ENCODE measurements around the gene ST6GALNAC1. TPM values are rescaled to one million over a fixed set of nuclear protein-coding genes. Genes with fewer than 3 reads are reported as not detected.
"Not testable (repeated sequence)": the region's sequence is repeated elsewhere in the genome, so short reads cannot be mapped to it uniquely, and the experiment has no call there.

Gene ST6GALNAC1
- total and polyA plus RNA-seq, 4 donors, result 13.9 to 24.9 (median 20.9) TPM

DNA sequence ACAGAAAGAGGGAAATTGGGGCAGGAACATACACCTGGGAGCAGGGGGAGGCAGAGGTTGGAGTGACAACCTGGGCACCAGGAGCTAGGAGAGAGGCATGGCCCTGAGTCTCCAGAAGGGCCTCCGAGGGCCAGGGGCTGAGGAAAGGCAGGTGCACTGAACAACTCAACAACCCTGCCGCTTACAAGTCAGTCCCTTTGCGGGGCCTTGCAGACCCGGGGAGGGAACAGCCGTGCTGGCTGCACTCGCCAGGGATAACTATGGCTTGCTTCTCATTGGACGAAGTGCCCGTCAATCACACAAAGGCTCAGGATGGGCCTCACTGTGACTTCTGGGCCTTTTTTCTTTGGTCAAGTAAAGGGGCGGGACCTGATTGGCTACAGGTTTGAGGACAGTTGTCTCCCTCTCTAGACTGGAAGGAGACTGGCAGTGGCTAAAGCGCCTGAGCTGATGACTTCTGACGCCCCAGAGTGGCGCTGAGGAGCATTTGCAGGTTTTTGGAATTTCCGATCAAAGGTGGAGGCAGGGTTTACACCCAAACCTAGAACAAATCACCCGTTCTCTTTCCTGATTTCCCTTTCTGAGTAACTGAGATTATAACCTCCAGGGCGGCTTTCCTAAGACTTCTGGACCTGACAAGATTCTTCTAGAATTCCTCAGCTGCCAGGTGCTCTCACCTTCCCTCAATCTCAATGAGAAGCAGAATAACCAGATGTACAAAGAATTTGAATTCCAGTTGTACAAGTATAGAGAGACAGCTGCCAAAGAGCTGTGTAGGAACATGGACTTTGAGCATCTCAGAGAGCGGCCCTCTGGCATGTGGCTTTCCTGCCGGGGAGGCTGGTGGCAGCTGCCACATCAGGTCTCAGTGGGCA, 30.3 kb downstream of the ST6GALNAC1 start:
- TF ChIP-seq, protein P1, sequence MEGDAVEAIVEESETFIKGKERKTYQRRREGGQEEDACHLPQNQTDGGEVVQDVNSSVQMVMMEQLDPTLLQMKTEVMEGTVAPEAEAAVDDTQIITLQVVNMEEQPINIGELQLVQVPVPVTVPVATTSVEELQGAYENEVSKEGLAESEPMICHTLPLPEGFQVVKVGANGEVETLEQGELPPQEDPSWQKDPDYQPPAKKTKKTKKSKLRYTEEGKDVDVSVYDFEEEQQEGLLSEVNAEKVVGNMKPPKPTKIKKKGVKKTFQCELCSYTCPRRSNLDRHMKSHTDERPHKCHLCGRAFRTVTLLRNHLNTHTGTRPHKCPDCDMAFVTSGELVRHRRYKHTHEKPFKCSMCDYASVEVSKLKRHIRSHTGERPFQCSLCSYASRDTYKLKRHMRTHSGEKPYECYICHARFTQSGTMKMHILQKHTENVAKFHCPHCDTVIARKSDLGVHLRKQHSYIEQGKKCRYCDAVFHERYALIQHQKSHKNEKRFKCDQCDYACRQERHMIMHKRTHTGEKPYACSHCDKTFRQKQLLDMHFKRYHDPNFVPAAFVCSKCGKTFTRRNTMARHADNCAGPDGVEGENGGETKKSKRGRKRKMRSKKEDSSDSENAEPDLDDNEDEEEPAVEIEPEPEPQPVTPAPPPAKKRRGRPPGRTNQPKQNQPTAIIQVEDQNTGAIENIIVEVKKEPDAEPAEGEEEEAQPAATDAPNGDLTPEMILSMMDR (IDR thresholded peaks at IDR 0.05; ENCODE audit: control extremely low read depth, extremely low read depth), result no peak
- Histone ChIP-seq H3K36me3 (ENCODE audit: control insufficient read depth in 4 of 4, insufficient read depth in 4 of 4, low read length in 4 of 4) (no peaks in the 10 kb centered on the region), H3K4me3 (no peak overlapping the region), H3K9me3 (ENCODE audit: control insufficient read depth in 4 of 4, insufficient read depth in 3 of 4, low read length in 3 of 4) (peaks cover 0 to 3% (median 0%) of the 10 kb centered on the region in 4 donors), H3K9ac (ENCODE audit: insufficient read depth in 1 of 2, low read length in 2 of 2) (no peak overlapping the region), H3K27ac (ENCODE audit: low read depth in 1 of 2, low read length in 1 of 2) (no peak overlapping the region), H3K27me3 (ENCODE audit: control insufficient read depth in 3 of 3, insufficient read depth in 3 of 3, low read length in 2 of 3) (no peaks in the 10 kb centered on the region), H3K4me1 (ENCODE audit: control insufficient read depth in 5 of 5, insufficient read depth in 5 of 5, low read length in 5 of 5) (no peaks in the 10 kb centered on the region)
- 76 to 78% methylated on average over 17 of the region's 17 CpGs for WGBS, 2 donors
- no peak for ATAC-seq (ENCODE audit: insufficient read depth, low FRiP score)
- peak in 2 of 3 donors; percentile 45 to 79 for DNase-seq

DNA sequence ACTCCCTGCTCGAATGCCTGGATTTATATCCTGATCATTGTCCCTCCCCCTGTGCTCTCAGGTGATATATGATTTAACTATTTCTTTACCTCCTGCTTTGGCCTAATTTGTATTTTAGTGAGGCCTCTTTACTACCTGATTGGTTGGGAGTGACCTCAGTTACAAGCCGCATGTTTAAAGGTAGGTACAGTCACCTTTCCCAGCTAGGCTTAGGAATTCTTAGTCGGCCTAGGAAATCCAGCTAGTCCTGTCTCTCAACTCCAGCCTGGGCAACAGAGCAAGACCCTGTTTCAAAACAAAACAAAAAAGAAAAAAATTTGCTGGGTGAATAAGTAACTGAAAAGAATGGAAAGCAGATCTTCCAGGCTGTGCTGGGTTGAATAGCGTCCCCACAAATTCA, 31.1 kb downstream of the ST6GALNAC1 start:
- Histone ChIP-seq H3K4me3 (no peak overlapping the region), H3K9me3 (ENCODE audit: control insufficient read depth in 4 of 4, insufficient read depth in 3 of 4, low read length in 3 of 4) (peaks cover 0 to 3% (median 0%) of the 10 kb centered on the region in 4 donors), H3K36me3 (ENCODE audit: control insufficient read depth in 4 of 4, insufficient read depth in 4 of 4, low read length in 4 of 4) (no peaks in the 10 kb centered on the region), H3K4me1 (ENCODE audit: control insufficient read depth in 5 of 5, insufficient read depth in 5 of 5, low read length in 5 of 5) (no peaks in the 10 kb centered on the region), H3K27me3 (ENCODE audit: control insufficient read depth in 3 of 3, insufficient read depth in 3 of 3, low read length in 2 of 3) (no peaks in the 10 kb centered on the region), H3K27ac (ENCODE audit: low read depth in 1 of 2, low read length in 1 of 2) (no peak overlapping the region), H3K9ac (ENCODE audit: insufficient read depth in 1 of 2, low read length in 2 of 2) (no peak overlapping the region)
- ATAC-seq (ENCODE audit: insufficient read depth, low FRiP score) (no peak), DNase-seq (no peak)
- WGBS, 2 donors, result 80 to 91% methylated on average over 4 of the region's 4 CpGs
- TF ChIP-seq, protein P1 (IDR thresholded peaks at IDR 0.05; ENCODE audit: control extremely low read depth, extremely low read depth), result no peak

DNA sequence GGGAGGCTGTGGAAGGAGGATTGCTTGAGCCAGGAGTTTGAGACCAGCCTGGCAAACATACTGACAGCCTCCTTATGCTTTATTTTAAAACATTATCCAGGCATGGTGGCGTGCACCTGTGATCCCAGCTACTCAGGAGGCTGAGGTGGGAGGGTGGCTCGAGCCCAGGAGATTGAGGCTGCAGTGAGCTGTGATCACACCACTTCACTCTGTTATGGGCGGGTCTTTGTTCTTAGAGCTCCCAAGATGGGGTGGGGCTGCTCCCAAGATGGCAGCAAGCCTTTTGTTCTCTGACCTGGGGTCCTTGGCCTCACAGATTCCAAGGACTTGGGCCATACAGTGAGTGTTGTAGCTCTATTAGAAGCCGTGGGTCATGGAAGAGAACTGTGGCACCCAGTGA, 31.8 kb downstream of the ST6GALNAC1 start:
- Histone ChIP-seq H3K36me3 (ENCODE audit: control insufficient read depth in 4 of 4, insufficient read depth in 4 of 4, low read length in 4 of 4) (no peaks in the 10 kb centered on the region), H3K27me3 (ENCODE audit: control insufficient read depth in 3 of 3, insufficient read depth in 3 of 3, low read length in 2 of 3) (no peaks in the 10 kb centered on the region), H3K27ac (ENCODE audit: low read depth in 1 of 2, low read length in 1 of 2) (no peak overlapping the region), H3K9me3 (ENCODE audit: control insufficient read depth in 4 of 4, insufficient read depth in 3 of 4, low read length in 3 of 4) (peaks cover 0 to 3% (median 0%) of the 10 kb centered on the region in 4 donors), H3K9ac (ENCODE audit: insufficient read depth in 1 of 2, low read length in 2 of 2) (no peak overlapping the region), H3K4me3 (no peak overlapping the region), H3K4me1 (ENCODE audit: control insufficient read depth in 5 of 5, insufficient read depth in 5 of 5, low read length in 5 of 5) (no peaks in the 10 kb centered on the region)
- WGBS, 2 donors, result 87 to 98% methylated on average over 4 of the region's 4 CpGs
- DNase-seq (no peak), ATAC-seq (ENCODE audit: insufficient read depth, low FRiP score) (no peak)
- TF ChIP-seq, protein P1 (IDR thresholded peaks at IDR 0.05; ENCODE audit: control extremely low read depth, extremely low read depth), result no peak

DNA sequence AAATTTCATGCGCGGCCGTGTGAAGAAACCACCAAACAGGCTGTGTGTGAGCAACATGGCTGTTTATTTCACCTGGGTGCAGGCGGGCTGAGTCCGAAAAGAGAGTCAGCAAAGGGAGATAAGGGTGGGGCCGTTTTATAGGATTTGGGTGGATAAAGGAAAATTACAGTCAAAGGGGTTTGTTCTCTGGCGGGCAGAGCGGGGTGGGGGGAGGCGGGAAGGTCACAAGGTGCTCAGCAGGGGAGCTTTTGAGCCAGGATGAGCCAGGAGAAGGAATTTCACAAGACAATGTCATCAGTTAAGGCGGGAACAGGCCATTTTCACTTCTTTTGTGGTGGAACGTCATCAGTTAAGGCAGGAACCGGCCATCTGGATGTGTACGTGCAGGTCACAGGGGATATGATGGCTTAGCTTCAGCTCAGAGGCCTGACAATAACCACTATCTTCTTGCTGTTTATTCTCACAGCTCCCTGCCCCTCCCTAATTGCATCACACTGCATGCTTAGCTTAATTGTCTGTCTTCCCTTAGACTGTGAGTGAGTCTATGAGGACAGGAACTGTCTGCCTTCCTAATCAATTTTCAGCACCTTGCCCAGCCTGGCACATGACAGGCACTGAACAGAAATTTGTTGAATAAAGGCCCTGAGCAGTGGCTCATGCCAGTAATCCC, 32.3 kb downstream of the ST6GALNAC1 start:
- H3K27me3 ChIP-seq (ENCODE audit: control insufficient read depth in 3 of 3, insufficient read depth in 3 of 3, low read length in 2 of 3); DNase-seq; H3K9me3 ChIP-seq (ENCODE audit: control insufficient read depth in 4 of 4, insufficient read depth in 3 of 4, low read length in 3 of 4); H3K9ac ChIP-seq (ENCODE audit: insufficient read depth in 1 of 2, low read length in 2 of 2); ATAC-seq (ENCODE audit: insufficient read depth, low FRiP score); H3K4me3 ChIP-seq; H3K27ac ChIP-seq (ENCODE audit: low read depth in 1 of 2, low read length in 1 of 2); H3K36me3 ChIP-seq (ENCODE audit: control insufficient read depth in 4 of 4, insufficient read depth in 4 of 4, low read length in 4 of 4); H3K4me1 ChIP-seq (ENCODE audit: control insufficient read depth in 5 of 5, insufficient read depth in 5 of 5, low read length in 5 of 5): not testable (repeated sequence)
- WGBS, 2 donors, result 69 to 78% methylated on average over 12 to 13 of the region's 13 CpGs

DNA sequence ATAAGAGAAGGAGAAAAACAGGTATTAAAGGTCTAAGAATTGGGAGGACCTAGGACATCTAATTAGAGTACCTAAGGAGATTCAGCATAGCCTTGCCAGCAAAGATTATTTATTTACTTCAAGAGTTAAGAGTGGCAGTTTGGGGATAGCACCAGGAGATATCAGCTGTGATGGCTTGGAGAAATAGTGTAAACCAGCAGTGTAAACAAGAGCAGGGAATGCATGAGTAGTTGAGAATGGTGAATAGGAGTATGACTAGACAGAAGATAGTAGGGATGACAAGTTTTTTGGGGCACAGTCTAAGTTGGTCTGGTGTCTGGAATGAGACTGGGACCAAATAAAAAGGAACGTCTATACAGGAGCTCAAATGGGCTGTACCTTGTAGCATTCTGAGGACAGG, 36.9 kb downstream of the ST6GALNAC1 start:
- not testable (repeated sequence) for H3K4me1 ChIP-seq (ENCODE audit: control insufficient read depth in 5 of 5, insufficient read depth in 5 of 5, low read length in 5 of 5); ATAC-seq (ENCODE audit: insufficient read depth, low FRiP score); H3K4me3 ChIP-seq; DNase-seq; H3K27ac ChIP-seq (ENCODE audit: low read depth in 1 of 2, low read length in 1 of 2); H3K9me3 ChIP-seq (ENCODE audit: control insufficient read depth in 4 of 4, insufficient read depth in 3 of 4, low read length in 3 of 4); H3K36me3 ChIP-seq (ENCODE audit: control insufficient read depth in 4 of 4, insufficient read depth in 4 of 4, low read length in 4 of 4); H3K27me3 ChIP-seq (ENCODE audit: control insufficient read depth in 3 of 3, insufficient read depth in 3 of 3, low read length in 2 of 3); H3K9ac ChIP-seq (ENCODE audit: insufficient read depth in 1 of 2, low read length in 2 of 2)
- WGBS, 2 donors, result 79 to 84% methylated on average over 1 of the region's 1 CpG
